Large intestine (tissue), 12 donors: ENCODE results near the gene TIMELESS. TPM values are rescaled to one million over a fixed set of nuclear protein-coding genes. Genes with fewer than 3 reads are reported as not detected.
"Not testable (repeated sequence)": the region's sequence is repeated elsewhere in the genome, so short reads cannot be mapped to it uniquely, and the experiment has no call there.

Experiments
- DNase-seq, 2 donors: peaks; one replicate each; pipeline versions ENCODE4 v3.0.0 to v3.0.0-alpha.2; 2013
- H3K27ac ChIP-seq: one replicate; pipeline ENCODE4 v1.5.1; 2013; ENCODE audit warnings: low read length
- H3K27me3 ChIP-seq: 2 replicates; pipeline ENCODE4 v1.6.1; 2013; ENCODE audit warnings: low read length; ENCODE audit not compliant: control insufficient read depth, insufficient read depth
- H3K36me3 ChIP-seq: 2 replicates; pipeline ENCODE4 v1.6.1; 2013; ENCODE audit warnings: low read length; ENCODE audit not compliant: control insufficient read depth, insufficient read depth
- H3K4me1 ChIP-seq: one replicate; pipeline ENCODE4 v1.6.1; 2013; ENCODE audit warnings: low read length; ENCODE audit not compliant: control insufficient read depth, insufficient read depth
- H3K4me3 ChIP-seq: one replicate; pipeline ENCODE4 v1.5.1; 2013; ENCODE audit warnings: low read length
- H3K9me3 ChIP-seq: one replicate; pipeline ENCODE4 v1.6.1; 2013; ENCODE audit warnings: mild to moderate bottlenecking, low read depth, low read length, moderate library complexity; ENCODE audit not compliant: control insufficient read depth
- WGBS: methylation state at CpG from one replicate; pipeline ENCODE4 v1.1.5; 2013; ENCODE audit warnings: low lambda C conversion rate; ENCODE audit not compliant: insufficient coverage; 5-methylcytosine and 5-hydroxymethylcytosine counted together
- long read RNA-seq, 11 donors: transcript quantifications; one replicate each; lab custom pipeline, GENCODE V29; 2026
- polyA plus RNA-seq: library from polyadenylated mRNA; unstranded; fragments of 120-200 nt; gene quantifications from one replicate; pipeline ENCODE4 v1.2.1, GENCODE V29; 2013

TIMELESS gene, protein sequence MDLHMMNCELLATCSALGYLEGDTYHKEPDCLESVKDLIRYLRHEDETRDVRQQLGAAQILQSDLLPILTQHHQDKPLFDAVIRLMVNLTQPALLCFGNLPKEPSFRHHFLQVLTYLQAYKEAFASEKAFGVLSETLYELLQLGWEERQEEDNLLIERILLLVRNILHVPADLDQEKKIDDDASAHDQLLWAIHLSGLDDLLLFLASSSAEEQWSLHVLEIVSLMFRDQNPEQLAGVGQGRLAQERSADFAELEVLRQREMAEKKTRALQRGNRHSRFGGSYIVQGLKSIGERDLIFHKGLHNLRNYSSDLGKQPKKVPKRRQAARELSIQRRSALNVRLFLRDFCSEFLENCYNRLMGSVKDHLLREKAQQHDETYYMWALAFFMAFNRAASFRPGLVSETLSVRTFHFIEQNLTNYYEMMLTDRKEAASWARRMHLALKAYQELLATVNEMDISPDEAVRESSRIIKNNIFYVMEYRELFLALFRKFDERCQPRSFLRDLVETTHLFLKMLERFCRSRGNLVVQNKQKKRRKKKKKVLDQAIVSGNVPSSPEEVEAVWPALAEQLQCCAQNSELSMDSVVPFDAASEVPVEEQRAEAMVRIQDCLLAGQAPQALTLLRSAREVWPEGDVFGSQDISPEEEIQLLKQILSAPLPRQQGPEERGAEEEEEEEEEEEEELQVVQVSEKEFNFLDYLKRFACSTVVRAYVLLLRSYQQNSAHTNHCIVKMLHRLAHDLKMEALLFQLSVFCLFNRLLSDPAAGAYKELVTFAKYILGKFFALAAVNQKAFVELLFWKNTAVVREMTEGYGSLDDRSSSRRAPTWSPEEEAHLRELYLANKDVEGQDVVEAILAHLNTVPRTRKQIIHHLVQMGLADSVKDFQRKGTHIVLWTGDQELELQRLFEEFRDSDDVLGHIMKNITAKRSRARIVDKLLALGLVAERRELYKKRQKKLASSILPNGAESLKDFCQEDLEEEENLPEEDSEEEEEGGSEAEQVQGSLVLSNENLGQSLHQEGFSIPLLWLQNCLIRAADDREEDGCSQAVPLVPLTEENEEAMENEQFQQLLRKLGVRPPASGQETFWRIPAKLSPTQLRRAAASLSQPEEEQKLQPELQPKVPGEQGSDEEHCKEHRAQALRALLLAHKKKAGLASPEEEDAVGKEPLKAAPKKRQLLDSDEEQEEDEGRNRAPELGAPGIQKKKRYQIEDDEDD
- polyA plus RNA-seq: 21.4 TPM
- long read RNA-seq, donor 1, full-length matches to known transcripts: 2 of 2 reads
- long read RNA-seq, donor 1, partial matches to known transcripts: 0 of 2 reads
- long read RNA-seq, donor 1, other reads (novel, unspliced or antisense): 0 of 2 reads
- long read RNA-seq, donor 2, full-length matches to known transcripts: 1 of 11 reads
- long read RNA-seq, donor 2, partial matches to known transcripts: 10 of 11 reads
- long read RNA-seq, donor 2, other reads (novel, unspliced or antisense): 0 of 11 reads
- long read RNA-seq, donor 3: 0 reads
- long read RNA-seq, donor 4, full-length matches to known transcripts: 1 of 1 reads
- long read RNA-seq, donor 4, partial matches to known transcripts: 0 of 1 reads
- long read RNA-seq, donor 4, other reads (novel, unspliced or antisense): 0 of 1 reads
- long read RNA-seq, donor 5: 0 reads
- long read RNA-seq, donor 6, full-length matches to known transcripts: 1 of 1 reads
- long read RNA-seq, donor 6, partial matches to known transcripts: 0 of 1 reads
- long read RNA-seq, donor 6, other reads (novel, unspliced or antisense): 0 of 1 reads
- long read RNA-seq, donor 7, full-length matches to known transcripts: 1 of 1 reads
- long read RNA-seq, donor 7, partial matches to known transcripts: 0 of 1 reads
- long read RNA-seq, donor 7, other reads (novel, unspliced or antisense): 0 of 1 reads
- long read RNA-seq, donor 8: 0 reads
- long read RNA-seq, donor 9: 0 reads
- long read RNA-seq, donor 10, full-length matches to known transcripts: 3 of 3 reads
- long read RNA-seq, donor 10, partial matches to known transcripts: 0 of 3 reads
- long read RNA-seq, donor 10, other reads (novel, unspliced or antisense): 0 of 3 reads
- long read RNA-seq, donor 11, partial matches to known transcripts: 18 of 18 reads
- long read RNA-seq, donor 11, other reads (novel, unspliced or antisense): 0 of 18 reads

DNA sequence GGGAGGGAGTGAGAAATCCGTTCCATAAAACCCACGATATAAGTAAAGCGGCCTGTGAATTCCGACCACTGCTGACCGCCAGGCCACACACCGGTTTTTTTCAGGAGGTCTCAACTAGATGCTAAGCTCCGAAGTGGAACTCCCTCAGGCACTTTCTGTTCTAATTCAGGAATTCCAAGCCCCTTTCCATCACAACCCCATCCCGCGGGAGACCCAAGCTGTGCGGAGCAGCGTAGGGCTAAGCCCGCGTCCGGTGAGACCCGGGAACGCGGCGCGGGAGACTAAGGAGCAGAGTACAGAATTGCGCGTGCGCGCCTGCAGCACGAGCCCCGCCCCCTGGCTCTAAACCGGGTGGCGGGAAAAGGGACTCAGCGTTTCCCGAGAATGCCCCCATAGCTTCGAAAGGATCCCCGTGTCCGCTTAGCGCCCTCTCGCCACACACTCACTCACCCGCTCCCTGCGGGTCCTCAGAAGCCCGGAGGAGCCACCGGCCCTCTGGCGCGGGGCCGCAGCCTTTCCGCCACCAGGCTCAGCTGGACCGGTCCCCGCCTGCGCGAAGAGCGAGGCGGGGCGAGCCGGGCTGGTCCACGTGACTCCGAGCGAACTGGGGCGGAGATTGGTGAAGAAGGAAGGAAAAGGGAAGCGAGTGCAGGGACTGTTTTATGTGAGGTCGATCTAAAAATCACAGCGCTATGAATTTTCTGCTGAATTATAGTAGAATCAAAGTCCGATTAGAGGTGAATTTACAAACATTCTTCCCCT is at the start of gene TIMELESS:
TSS of gene TIMELESS (minus strand) at position 567 of the 762 bp plus-strand sequence. CDS start 15,256 bp downstream, outside the sequence.
- Histone ChIP-seq H3K9me3 (no peaks in the 10 kb centered on the region), H3K4me3 (peak within 1 kb of the TSS; percentile 76), H3K27ac (peak within 1 kb of the TSS; percentile 94), H3K36me3 (no peaks in the 10 kb centered on the region), H3K4me1 (peaks cover 6% of the 10 kb centered on the region), H3K27me3 (no peaks in the 10 kb centered on the region)
- peak; percentile 89 to 95 for DNase-seq
- 0% methylated on average over 2 of the region's 58 CpGs for WGBS

DNA sequence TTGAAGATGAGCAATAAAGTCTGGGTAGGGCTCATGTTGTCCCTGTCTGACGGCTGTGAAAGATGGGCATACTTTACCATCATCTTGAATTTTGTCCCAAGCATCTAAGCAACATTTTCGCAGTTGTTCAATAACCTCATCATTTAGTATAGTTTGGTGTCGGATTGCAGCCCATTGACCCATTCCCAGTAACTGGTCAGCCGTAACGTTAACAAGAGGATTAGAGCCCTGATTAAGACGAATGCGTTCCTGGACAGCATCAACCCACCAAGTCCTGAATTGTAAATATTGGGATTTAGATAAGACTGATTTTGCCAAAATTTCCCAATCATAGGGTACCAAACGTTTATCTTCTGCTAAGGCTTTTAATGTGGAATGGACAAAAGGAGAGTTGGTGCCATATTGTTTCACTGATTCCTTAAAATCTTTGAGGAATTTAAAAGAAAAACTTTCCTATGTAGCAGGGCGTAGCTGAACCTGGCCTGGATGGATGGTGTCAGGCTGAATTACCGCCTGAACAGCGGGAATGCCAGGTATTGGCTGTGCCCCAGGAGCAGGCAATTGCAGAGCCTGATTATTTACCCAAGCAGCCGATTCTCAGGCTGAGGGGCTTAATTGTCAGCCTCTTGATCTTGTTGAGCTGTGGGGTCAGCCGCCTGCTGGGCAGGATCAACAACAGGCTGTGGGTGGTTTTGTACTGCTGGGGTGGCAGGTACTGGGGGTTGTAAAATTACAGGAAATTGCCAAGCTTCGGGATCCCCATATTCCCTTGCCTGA is 49.1 kb upstream of the TIMELESS start:
- not testable (repeated sequence) for DNase-seq, H3K4me3 ChIP-seq, H3K27ac ChIP-seq, H3K36me3 ChIP-seq, H3K4me1 ChIP-seq
- Histone ChIP-seq H3K27me3 (peaks cover 11% of the 10 kb centered on the region), H3K9me3 (peaks cover 20% of the 10 kb centered on the region)
- no CpG with 5 or more reads among the region's 14 CpGs for WGBS

DNA sequence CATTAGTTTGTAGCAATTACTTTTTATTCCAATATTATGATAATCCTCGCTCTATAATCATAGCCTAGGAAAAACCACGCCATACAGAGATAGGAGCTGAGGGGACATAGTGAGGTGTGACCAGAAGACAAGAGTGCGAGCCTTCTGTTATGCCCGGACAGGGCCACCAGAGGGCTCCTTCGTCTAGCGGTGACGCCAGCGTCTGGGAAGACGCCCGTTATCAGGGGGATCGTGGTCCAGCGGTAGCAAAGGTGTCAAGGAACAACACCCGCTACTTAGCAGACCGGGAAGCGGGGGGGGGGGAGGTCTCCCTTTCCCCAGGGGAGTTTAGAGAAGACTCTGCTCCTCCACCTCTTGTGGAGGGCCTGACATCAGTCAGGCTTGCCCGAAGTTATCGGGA is 47.5 kb upstream of the TIMELESS start:
- Histone ChIP-seq H3K27me3 (peaks cover 11% of the 10 kb centered on the region), H3K9me3 (peaks cover 20% of the 10 kb centered on the region)
- H3K4me1 ChIP-seq, H3K4me3 ChIP-seq, H3K27ac ChIP-seq, H3K36me3 ChIP-seq, DNase-seq: not testable (repeated sequence)
- no CpG with 5 or more reads among the region's 17 CpGs for WGBS

DNA sequence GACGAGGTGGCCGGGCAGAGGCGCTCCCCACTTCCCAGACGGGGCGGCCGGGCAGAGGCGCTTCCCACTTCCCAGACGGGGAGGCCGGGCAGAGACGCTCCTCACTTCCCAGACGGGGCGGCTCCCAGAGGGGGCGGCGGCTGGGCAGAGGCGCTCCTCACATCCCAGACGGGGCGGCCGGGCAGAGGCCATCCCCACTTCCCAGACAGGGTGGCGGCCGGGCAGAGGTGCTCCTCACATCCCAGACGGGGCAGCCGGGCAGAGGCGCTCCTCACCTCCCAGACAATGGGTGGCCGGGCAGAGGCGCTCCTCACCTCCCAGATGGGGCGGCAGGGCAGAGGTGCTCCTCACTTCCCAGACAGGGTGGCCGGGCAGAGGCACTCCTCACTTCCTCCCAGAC is 45.3 kb upstream of the TIMELESS start:
- Histone ChIP-seq H3K9me3 (peaks cover 20% of the 10 kb centered on the region), H3K27me3 (peaks cover 17% of the 10 kb centered on the region)
- DNase-seq, H3K36me3 ChIP-seq, H3K27ac ChIP-seq, H3K4me1 ChIP-seq, H3K4me3 ChIP-seq: not testable (repeated sequence)
- no CpG with 5 or more reads among the region's 27 CpGs for WGBS

DNA sequence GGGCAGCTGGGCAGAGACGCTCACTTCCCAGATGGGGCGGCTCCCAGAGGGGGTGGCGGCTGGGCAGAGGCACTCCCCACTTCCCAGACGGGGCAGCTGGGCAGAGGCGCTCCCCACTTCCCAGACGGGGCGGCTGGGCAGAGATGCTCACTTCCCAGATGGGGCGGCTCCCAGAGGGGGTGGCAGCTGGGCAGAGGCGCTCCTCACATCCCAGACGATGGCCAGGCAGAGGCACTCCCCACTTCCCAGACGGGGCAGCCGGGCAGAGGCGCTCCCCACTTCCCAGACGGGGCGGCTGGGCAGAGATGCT is 44.8 kb upstream of the TIMELESS start:
- peaks cover 20% of the 10 kb centered on the region for H3K9me3 ChIP-seq
- peaks cover 19% of the 10 kb centered on the region for H3K27me3 ChIP-seq
- not testable (repeated sequence) for H3K36me3 ChIP-seq, H3K27ac ChIP-seq, DNase-seq, H3K4me1 ChIP-seq, H3K4me3 ChIP-seq
- no CpG with 5 or more reads among the region's 15 CpGs for WGBS

DNA sequence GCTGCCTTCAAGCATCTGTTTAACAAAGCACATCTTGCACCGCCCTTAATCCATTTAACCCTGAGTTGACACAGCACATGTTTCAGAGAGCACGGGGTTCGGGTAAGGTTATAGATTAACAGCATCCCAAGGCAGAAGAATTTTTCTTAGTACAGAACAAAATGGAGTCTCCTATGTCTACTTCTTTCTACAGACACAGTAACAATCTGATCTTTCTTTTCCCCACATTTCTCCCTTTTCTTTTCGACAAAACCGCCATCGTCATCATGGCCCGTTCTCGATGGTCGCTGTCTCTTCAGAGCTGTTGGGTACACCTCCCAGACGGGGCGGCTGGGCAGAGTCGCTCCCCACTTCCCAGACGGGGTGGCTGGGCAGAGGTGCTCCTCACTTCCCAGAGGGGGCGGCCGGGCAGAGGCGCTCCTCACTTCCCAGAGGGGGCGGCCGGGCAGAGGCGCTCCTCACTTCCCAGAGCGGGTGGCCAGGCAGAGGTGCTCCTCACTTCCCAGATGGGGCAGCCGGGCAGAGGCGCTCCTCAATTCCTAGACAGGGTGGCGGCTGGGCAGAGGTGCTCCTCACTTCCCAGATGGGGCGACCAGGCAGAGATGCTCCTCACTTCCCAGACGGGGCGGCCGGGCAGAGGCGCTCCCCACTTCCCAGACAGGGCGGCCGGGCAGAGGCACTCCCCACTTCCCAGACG is 44.3 kb upstream of the TIMELESS start:
- DNase-seq, H3K36me3 ChIP-seq, H3K4me1 ChIP-seq, H3K27ac ChIP-seq, H3K4me3 ChIP-seq: not testable (repeated sequence)
- Histone ChIP-seq H3K27me3 (peaks cover 18% of the 10 kb centered on the region), H3K9me3 (peaks cover 23% of the 10 kb centered on the region)
- WGBS: 81% methylated on average over 5 of the region's 31 CpGs

DNA sequence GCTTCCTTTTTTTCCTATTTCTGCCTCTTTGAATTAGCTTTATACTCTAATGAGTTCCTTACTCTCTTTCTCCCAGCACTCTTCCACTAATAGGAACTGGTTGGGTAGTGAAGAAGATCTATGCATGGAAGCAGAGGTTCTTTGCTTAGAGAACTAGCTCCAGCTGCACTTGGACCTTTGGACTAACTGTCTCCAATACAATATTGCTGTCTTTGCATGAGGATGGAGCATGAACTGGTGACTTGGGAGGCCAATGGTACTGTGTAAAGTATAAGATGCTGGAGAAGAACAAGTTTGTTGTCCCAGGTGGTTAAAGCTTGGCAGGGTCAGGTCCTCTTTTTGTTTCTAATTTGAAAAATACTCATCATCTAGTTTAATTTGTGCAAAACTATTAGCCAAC is 41.1 kb upstream of the TIMELESS start:
- Histone ChIP-seq H3K36me3 (no peaks in the 10 kb centered on the region), H3K27me3 (peaks cover 24% of the 10 kb centered on the region)
- peak; percentile 22 to 59 for DNase-seq

More for the DNA sequence above, 41.1 kb upstream of the TIMELESS start:
- Histone ChIP-seq H3K27ac (no peak overlapping the region), H3K9me3 (peaks cover 22% of the 10 kb centered on the region), H3K4me1 (peaks cover 5% of the 10 kb centered on the region), H3K4me3 (no peak overlapping the region)
